Trophoblast cell (in vitro differentiated cells and primary cell): ENCODE data around the gene IPPK.

Experiments
- DNase-seq, 2 donors: peaks; one replicate each; pipeline ENCODE4 v3.0.0-alpha.2; 2016
- H2AFZ ChIP-seq: 2 replicates; pipeline ENCODE4 v1.6.1; 2013; ENCODE audit warnings: low read length, moderate library complexity, mild to moderate bottlenecking; ENCODE audit not compliant: insufficient read depth, poor library complexity
- H2AK5ac ChIP-seq: 2 replicates; pipeline ENCODE4 v1.6.1; 2013; ENCODE audit warnings: mild to moderate bottlenecking, low read length
- H2BK120ac ChIP-seq: 2 replicates; pipeline ENCODE4 v1.6.1; 2013; ENCODE audit warnings: low read length, mild to moderate bottlenecking, moderate library complexity; ENCODE audit not compliant: insufficient read depth, poor library complexity
- H2BK12ac ChIP-seq: 2 replicates; pipeline ENCODE4 v1.6.1; 2013; ENCODE audit warnings: mild to moderate bottlenecking, low read length, moderate library complexity
- H2BK5ac ChIP-seq: 2 replicates; pipeline ENCODE4 v1.6.1; 2013; ENCODE audit warnings: low read length, low read depth, moderate library complexity, mild to moderate bottlenecking; ENCODE audit not compliant: poor library complexity
- H3K14ac ChIP-seq: 2 replicates; pipeline ENCODE4 v1.6.1; 2013; ENCODE audit warnings: mild to moderate bottlenecking, low read length
- H3K18ac ChIP-seq: 2 replicates; pipeline ENCODE4 v1.6.1; 2013; ENCODE audit warnings: mild to moderate bottlenecking, low read length
- H3K23ac ChIP-seq: 2 replicates; pipeline ENCODE4 v1.6.1; 2013; ENCODE audit warnings: low read length
- H3K27ac ChIP-seq: 2 replicates; pipeline ENCODE4 v1.5.1; 2013; ENCODE audit warnings: low read depth, mild to moderate bottlenecking, inconsistent platforms, low read length, moderate library complexity
- H3K27me3 ChIP-seq: 2 replicates; pipeline ENCODE4 v1.6.1; 2013; ENCODE audit warnings: inconsistent platforms, mild to moderate bottlenecking, low read length, moderate library complexity; ENCODE audit not compliant: insufficient read depth
- H3K36me3 ChIP-seq, 2 experiments: 1 replicate in 1 of 2; 2 replicates in 1 of 2; pipeline ENCODE4 v1.6.1; 2013; ENCODE audit warnings: low read length in 2 of 2, mild to moderate bottlenecking in 2 of 2, moderate library complexity in 1 of 2; ENCODE audit not compliant: insufficient read depth in 2 of 2, control insufficient read depth in 1 of 2
- H3K4ac ChIP-seq: 2 replicates; pipeline ENCODE4 v1.6.1; 2013; ENCODE audit warnings: low read depth, mild to moderate bottlenecking, low read length, moderate library complexity
- H3K4me1 ChIP-seq, 2 experiments: 1 replicate in 1 of 2; 2 replicates in 1 of 2; pipeline ENCODE4 v1.6.1; 2013; ENCODE audit warnings: low read length in 2 of 2, mild to moderate bottlenecking in 2 of 2, moderate library complexity in 1 of 2; ENCODE audit not compliant: insufficient read depth in 2 of 2, control insufficient read depth in 1 of 2
- H3K4me2 ChIP-seq: 2 replicates; pipeline ENCODE4 v1.6.1; 2013; ENCODE audit warnings: inconsistent platforms, mild to moderate bottlenecking, low read length, moderate library complexity
- H3K4me3 ChIP-seq: 2 replicates; pipeline ENCODE4 v1.5.1; 2013; ENCODE audit warnings: mild to moderate bottlenecking, low read depth, low read length, inconsistent platforms
- H3K79me1 ChIP-seq: one replicate; pipeline ENCODE4 v1.6.1; 2013; ENCODE audit warnings: low read length
- H3K79me2 ChIP-seq: 2 replicates; pipeline ENCODE4 v1.6.1; 2013; ENCODE audit warnings: low read length, mild to moderate bottlenecking; ENCODE audit not compliant: control insufficient read depth, insufficient read depth, poor library complexity
- H3K9ac ChIP-seq: 2 replicates; pipeline ENCODE4 v1.6.1; 2013; ENCODE audit warnings: mild to moderate bottlenecking, low read length
- H3K9me3 ChIP-seq: 2 replicates; pipeline ENCODE4 v1.6.1; 2013; ENCODE audit warnings: low read depth, mild to moderate bottlenecking, control low read depth, inconsistent platforms, low read length; ENCODE audit not compliant: insufficient read depth
- H4K12ac ChIP-seq: 2 replicates; pipeline ENCODE4 v1.6.1; 2013; ENCODE audit warnings: low read depth, mild to moderate bottlenecking, low read length, moderate library complexity
- H4K8ac ChIP-seq: 2 replicates; pipeline ENCODE4 v1.6.1; 2013; ENCODE audit warnings: low read depth, mild to moderate bottlenecking, low read length, moderate library complexity
- H4K91ac ChIP-seq: one replicate; pipeline ENCODE4 v1.6.1; 2013; ENCODE audit warnings: low read depth, mild to moderate bottlenecking, low read length, moderate library complexity
- WGBS: extraction: QIAGEN DNeasy Blood & Tissue Kit; methylation state at CpG from one replicate; pipeline ENCODE4 v1.1.7; 2013; ENCODE audit warnings: missing lambda C conversion rate; ENCODE audit not compliant: insufficient read length, insufficient coverage; ENCODE audit errors: extremely low coverage; 5-methylcytosine and 5-hydroxymethylcytosine counted together

Gene IPPK

GRCh38 chr9:92660266-92660665 lies 9.7 kb downstream of the IPPK start:
- Histone ChIP-seq H2BK5ac (no peak overlapping the region), H3K36me3 (peaks cover 26 to 35% of the 10 kb centered on the region in 2 experiments), H3K4ac (peak overlapping the region; percentile 25), H3K18ac (no peak overlapping the region), H2BK12ac (no peak overlapping the region), H3K27ac (no peak overlapping the region), H4K8ac (no peak overlapping the region), H3K27me3 (no peaks in the 10 kb centered on the region), H3K23ac (no peak overlapping the region), H2BK120ac (no peak overlapping the region), H3K9me3 (no peaks in the 10 kb centered on the region), H2AK5ac (no peak overlapping the region), H3K4me3 (no peak overlapping the region), H2AFZ (no peak overlapping the region), H3K9ac (no peak overlapping the region), H3K4me1 (peaks cover 2 to 5% of the 10 kb centered on the region in 2 experiments), H4K91ac (no peak overlapping the region), H3K4me2 (no peak overlapping the region), H3K79me2 (peaks cover 7% of the 10 kb centered on the region), H3K79me1 (no peaks in the 10 kb centered on the region), H3K14ac (no peak overlapping the region), H4K12ac (no peak overlapping the region)
- no peak for DNase-seq
- WGBS: no CpG with 5 or more reads among the region's 4 CpGs

DNA sequence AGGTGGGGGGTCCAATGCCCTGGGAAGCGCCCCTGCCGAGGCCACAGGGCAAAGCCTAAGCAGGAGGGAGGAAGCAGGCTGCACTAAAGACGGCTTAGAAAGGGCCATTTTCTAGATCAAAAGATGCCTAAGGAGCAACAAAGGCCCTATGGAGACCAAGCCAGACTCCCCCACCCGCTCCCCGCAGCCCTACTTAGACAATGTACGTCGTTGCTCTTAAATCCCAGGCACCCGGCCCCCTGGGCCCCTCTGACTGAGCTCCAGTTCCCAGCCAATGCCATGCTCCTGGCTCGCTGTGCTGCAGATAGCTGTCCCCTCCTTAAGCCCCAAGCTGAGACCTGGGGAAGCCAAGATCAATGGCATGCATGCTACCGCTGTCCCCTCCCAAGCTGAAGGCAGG lies 10.3 kb downstream of the IPPK start:
- Histone ChIP-seq H2AFZ (no peak overlapping the region), H3K27ac (no peak overlapping the region), H3K23ac (no peak overlapping the region), H2BK5ac (no peak overlapping the region), H4K91ac (no peak overlapping the region), H3K9me3 (no peaks in the 10 kb centered on the region), H2BK12ac (no peak overlapping the region), H3K79me2 (peaks cover 5% of the 10 kb centered on the region), H3K4ac (no peak overlapping the region), H3K79me1 (no peaks in the 10 kb centered on the region), H3K36me3 (peaks cover 32 to 39% of the 10 kb centered on the region in 2 experiments), H4K12ac (no peak overlapping the region), H4K8ac (no peak overlapping the region), H2AK5ac (no peak overlapping the region), H3K4me1 (peaks cover 0 to 5% of the 10 kb centered on the region in 2 experiments), H3K18ac (no peak overlapping the region), H3K14ac (no peak overlapping the region), H3K4me2 (no peak overlapping the region), H3K27me3 (no peaks in the 10 kb centered on the region), H3K9ac (no peak overlapping the region), H2BK120ac (no peak overlapping the region), H3K4me3 (no peak overlapping the region)
- DNase-seq: no peak
- no CpG with 5 or more reads among the region's 10 CpGs for WGBS

GRCh38 chr9:92658611-92659010 lies 11.3 kb downstream of the IPPK start:
- H3K27me3 ChIP-seq: no peaks in the 10 kb centered on the region
- H3K36me3 ChIP-seq: peaks cover 31 to 38% of the 10 kb centered on the region in 2 experiments
- no peak overlapping the region for H3K27ac ChIP-seq
- H3K4ac ChIP-seq: no peak overlapping the region
- H3K9me3 ChIP-seq: no peaks in the 10 kb centered on the region
- H2AFZ ChIP-seq: no peak overlapping the region
- H3K9ac ChIP-seq: no peak overlapping the region
- no peak for DNase-seq
- no peaks in the 10 kb centered on the region for H3K79me1 ChIP-seq
- no peak overlapping the region for H2AK5ac ChIP-seq
- H3K14ac ChIP-seq: no peak overlapping the region
- no peak overlapping the region for H2BK5ac ChIP-seq
- peaks cover 3% of the 10 kb centered on the region for H3K79me2 ChIP-seq
- no CpG with 5 or more reads among the region's 4 CpGs for WGBS
- no peak overlapping the region for H3K23ac ChIP-seq
- no peak overlapping the region for H3K4me2 ChIP-seq
- H4K8ac ChIP-seq: no peak overlapping the region
- no peak overlapping the region for H2BK120ac ChIP-seq
- no peaks in the 10 kb centered on the region for H3K4me1 ChIP-seq
- no peak overlapping the region for H3K18ac ChIP-seq
- H2BK12ac ChIP-seq: no peak overlapping the region
- H4K12ac ChIP-seq: no peak overlapping the region
- H4K91ac ChIP-seq: no peak overlapping the region
- no peak overlapping the region for H3K4me3 ChIP-seq

GRCh38 chr9:92658176-92658575 lies 11.8 kb downstream of the IPPK start:
- no CpG with 5 or more reads among the region's 7 CpGs for WGBS
- H3K18ac ChIP-seq: no peak overlapping the region
- no peak overlapping the region for H2AFZ ChIP-seq
- no peaks in the 10 kb centered on the region for H3K9me3 ChIP-seq
- no peak overlapping the region for H2BK12ac ChIP-seq
- no peaks in the 10 kb centered on the region for H3K27me3 ChIP-seq
- no peak overlapping the region for H2BK120ac ChIP-seq
- no peak overlapping the region for H3K4ac ChIP-seq
- no peak overlapping the region for H3K4me3 ChIP-seq
- no peaks in the 10 kb centered on the region for H3K79me1 ChIP-seq
- no peak overlapping the region for H3K4me2 ChIP-seq
- H4K12ac ChIP-seq: no peak overlapping the region
- H4K8ac ChIP-seq: no peak overlapping the region
- H4K91ac ChIP-seq: no peak overlapping the region
- H3K79me2 ChIP-seq: peaks cover 3% of the 10 kb centered on the region
- no peak for DNase-seq
- no peak overlapping the region for H3K27ac ChIP-seq
- no peak overlapping the region for H3K9ac ChIP-seq
- H3K4me1 ChIP-seq: no peaks in the 10 kb centered on the region
- peaks cover 31 to 38% of the 10 kb centered on the region in 2 experiments for H3K36me3 ChIP-seq
- H3K23ac ChIP-seq: no peak overlapping the region
- no peak overlapping the region for H2AK5ac ChIP-seq
- no peak overlapping the region for H3K14ac ChIP-seq
- H2BK5ac ChIP-seq: no peak overlapping the region
